AG09319 (cell line): Measurements from ENCODE around the gene ZIK1.

Source experiments
- DNase-seq: peaks from one replicate; pipeline ENCODE4 v3.0.0-alpha.2; 2010; ENCODE audit warnings: low read depth; ENCODE audit errors: extremely low read depth
- CTCF ChIP-seq: IDR thresholded peaks from 2 replicates; pipeline ENCODE4 v1.5.1; 2011; ENCODE audit warnings: low read depth, mild to moderate bottlenecking, inconsistent platforms, low read length, moderate library complexity

ZIK1 gene

DNA sequence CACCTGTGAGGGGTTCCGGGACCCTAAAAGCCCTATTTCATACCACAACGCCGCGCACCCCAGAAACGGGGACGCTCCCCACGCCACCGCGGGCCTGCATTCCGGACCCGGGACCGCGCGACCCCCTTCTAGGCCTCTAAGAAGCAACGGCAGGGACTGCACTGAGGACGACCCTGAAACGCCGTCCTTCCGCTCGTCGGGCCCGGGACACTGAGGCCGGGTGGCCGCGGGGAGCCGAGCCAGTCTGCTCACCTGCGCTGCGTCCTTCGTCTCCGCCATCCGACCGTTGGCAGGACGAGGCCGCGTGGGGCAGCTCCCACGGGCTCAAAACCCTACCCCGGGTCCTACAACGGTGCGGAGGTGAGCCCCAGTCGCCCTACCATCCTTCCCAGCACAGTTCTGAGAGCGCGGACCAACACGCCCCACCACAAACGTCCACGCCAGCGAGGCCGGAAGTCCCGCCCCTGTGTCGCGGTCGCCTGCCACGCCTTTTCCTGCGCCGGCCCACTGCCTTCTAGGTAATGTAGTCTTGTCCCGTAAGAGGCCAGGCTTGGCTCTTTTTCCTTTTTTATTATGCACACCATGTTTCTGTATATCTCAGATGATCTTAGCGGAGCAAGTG, 24.4 kb upstream of the ZIK1 start, which contains the start of gene ZNF550:
ZNF550 (minus strand) TSS at position 460 of the 622 bp plus-strand sequence; CDS start at position 279, 181 bp downstream.
- no peak for TF ChIP-seq CTCF

DNA sequence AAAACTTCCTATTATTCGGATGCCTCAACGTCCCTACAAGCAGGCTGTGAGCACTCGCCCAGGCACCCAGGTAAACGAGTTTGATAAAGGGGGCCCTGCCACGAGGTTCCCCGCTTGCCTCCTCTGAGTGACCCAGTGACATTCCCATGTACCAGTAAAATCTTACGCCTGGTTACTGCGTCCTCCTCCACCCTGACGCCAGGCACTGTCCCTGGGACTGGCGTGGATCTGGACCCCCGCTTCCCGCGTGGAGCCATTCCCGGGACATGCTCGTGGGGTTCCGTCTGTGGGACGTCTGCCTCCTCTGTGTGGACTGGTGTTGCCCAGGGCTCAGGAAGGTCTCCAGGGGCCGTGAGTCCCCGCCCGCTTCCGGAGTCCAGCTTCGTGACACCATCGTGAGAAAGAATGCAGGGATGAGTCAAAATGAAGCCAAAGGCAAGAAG, 23.9 kb upstream of the ZIK1 start:
- DNase-seq, result no peak
- no peak for TF ChIP-seq CTCF

More for the DNA sequence above, 24.4 kb upstream of the ZIK1 start, which contains the start of gene ZNF550:
- DNase-seq, result peak; percentile 50

DNA sequence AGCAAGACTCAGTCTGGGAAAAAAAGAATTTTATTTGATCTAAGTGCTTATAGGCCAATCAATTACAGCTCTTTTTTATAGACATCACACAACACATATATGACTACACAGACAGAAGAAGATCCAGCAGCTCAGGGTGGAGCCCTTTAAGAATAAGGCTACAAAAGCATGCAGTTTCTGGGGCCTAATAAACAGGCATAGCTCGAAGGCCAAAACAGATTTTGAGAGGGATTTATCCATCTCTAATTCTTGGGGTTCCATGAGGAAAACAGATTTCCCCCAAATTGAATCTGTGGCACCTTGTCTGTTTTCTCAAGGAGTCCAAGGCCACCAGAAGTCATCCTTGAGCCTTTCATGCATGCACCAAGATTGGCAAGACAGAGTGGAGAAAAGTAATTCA, 20.4 kb upstream of the ZIK1 start:
- no peak for DNase-seq
- no peak for TF ChIP-seq CTCF

GRCh38 chr19:57566396-57567265, 17.3 kb upstream of the ZIK1 start:
- no peak for TF ChIP-seq CTCF

DNA sequence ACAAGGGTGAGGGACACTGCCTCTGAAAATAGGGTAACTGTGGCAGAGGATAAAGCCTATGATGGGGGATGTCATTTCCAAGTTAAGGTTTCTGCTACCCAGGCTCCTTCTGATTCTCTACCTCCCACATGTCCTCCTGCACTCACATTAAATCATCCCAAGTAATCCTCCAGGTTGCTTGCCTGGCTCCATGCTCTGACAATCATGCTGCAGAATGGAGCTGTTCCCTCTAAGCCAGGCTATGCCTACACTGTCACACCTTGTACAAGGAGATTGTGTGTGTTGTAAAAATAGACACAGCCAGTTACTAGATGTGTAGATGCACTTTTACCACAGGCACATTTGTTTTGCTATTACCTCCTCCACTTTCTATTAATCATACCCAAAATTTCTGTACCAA, 13.2 kb upstream of the ZIK1 start:
- no peak for DNase-seq
- TF ChIP-seq CTCF, result no peak

More at GRCh38 chr19:57566396-57567265, 17.3 kb upstream of the ZIK1 start:
- no peak for DNase-seq

- DNase-seq, result no peak
- no peak for TF ChIP-seq CTCF
Measured at GRCh38 chr19:57572415-57572947, 11.5 kb upstream of the ZIK1 start.

DNA sequence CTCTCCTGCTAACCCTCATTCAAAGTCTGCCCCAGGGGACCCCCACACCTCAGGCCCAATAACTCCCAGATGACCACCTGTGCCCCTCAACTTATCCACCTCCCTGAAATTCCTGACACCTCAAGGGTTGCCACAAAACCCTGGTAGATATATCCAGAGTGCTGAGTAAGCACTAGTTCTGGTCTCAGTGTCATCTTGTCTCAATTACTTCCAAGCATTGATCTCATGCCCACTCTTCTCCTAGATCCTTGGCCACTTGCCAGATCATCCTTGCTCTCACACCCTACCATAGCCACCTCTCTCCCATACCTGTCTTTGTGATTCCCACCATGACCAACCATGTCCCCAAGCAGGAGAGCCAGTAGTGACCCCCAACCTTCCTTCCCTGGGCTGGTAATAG, 7.3 kb upstream of the ZIK1 start:
- DNase-seq, result no peak
- TF ChIP-seq CTCF, result no peak
